Nephron (organoid): ENCODE measurements around the gene TMBIM4.

Experiments used
- H3K27ac Mint-ChIP-seq, 3 experiments: 2 replicates each; pipeline ENCODE4 v1.8.0; 2020; ENCODE audit warnings: mixed read lengths in 3 of 3, mild to moderate bottlenecking in 2 of 3, moderate library complexity in 1 of 3
- H3K27me3 Mint-ChIP-seq: 2 replicates; pipeline ENCODE4 v1.8.0; 2021; ENCODE audit warnings: low read depth, mild to moderate bottlenecking, moderate library complexity, mixed read lengths
- H3K36me3 Mint-ChIP-seq: 2 replicates; pipeline ENCODE4 v1.8.0; 2020; ENCODE audit warnings: low read depth, mixed read lengths
- H3K4me1 Mint-ChIP-seq: 2 replicates; pipeline ENCODE4 v1.8.0; 2020; ENCODE audit warnings: mixed read lengths
- H3K4me3 Mint-ChIP-seq, 3 experiments: 2 replicates each; pipeline ENCODE4 v1.8.0; 2020; ENCODE audit warnings: mild to moderate bottlenecking in 3 of 3, mixed read lengths in 3 of 3, moderate library complexity in 2 of 3
- H3K9me3 Mint-ChIP-seq: 2 replicates; pipeline ENCODE4 v1.8.0; 2020; ENCODE audit warnings: mixed read lengths
- CTCF ChIP-seq, 3 experiments: fragments of 200-600 bp; sonication (generic); IDR thresholded peaks; one replicate each; pipeline ENCODE4 v1.5.0; 2021; ENCODE audit warnings: antibody characterized with exemption in 3 of 3; ENCODE audit not compliant: unreplicated experiment in 3 of 3

TMBIM4 gene

GRCh38 chr12:66194122-66194521 lies 24.3 kb upstream of the TMBIM4 start:
- H3K9me3 Mint-ChIP-seq = no peaks in the 10 kb centered on the region
- no peaks in the 10 kb centered on the region for H3K36me3 Mint-ChIP-seq
- no peak overlapping the region for H3K27ac Mint-ChIP-seq
- H3K4me1 Mint-ChIP-seq = peaks cover 9% of the 10 kb centered on the region
- TF ChIP-seq CTCF (IDR thresholded peaks at IDR 0.05; ENCODE audit: unreplicated experiment in 3 of 3) = no peak
- no peak overlapping the region for H3K4me3 Mint-ChIP-seq
- H3K27me3 Mint-ChIP-seq = peaks cover 7% of the 10 kb centered on the region

GRCh38 chr12:66191547-66192126 lies 21.8 kb upstream of the TMBIM4 start:
- H3K36me3 Mint-ChIP-seq = no peaks in the 10 kb centered on the region
- H3K4me3 Mint-ChIP-seq = no peak overlapping the region
- peaks cover 24% of the 10 kb centered on the region for H3K27me3 Mint-ChIP-seq
- H3K4me1 Mint-ChIP-seq = no peaks in the 10 kb centered on the region
- no peaks in the 10 kb centered on the region for H3K9me3 Mint-ChIP-seq
- no peak for TF ChIP-seq CTCF (IDR thresholded peaks at IDR 0.05; ENCODE audit: unreplicated experiment in 3 of 3)
- H3K27ac Mint-ChIP-seq = no peak overlapping the region

GRCh38 chr12:66190519-66191370 lies 20.9 kb upstream of the TMBIM4 start:
- H3K36me3 Mint-ChIP-seq = no peaks in the 10 kb centered on the region
- peaks cover 24% of the 10 kb centered on the region for H3K27me3 Mint-ChIP-seq
- H3K27ac Mint-ChIP-seq = no peak overlapping the region
- no peak for TF ChIP-seq CTCF (IDR thresholded peaks at IDR 0.05; ENCODE audit: unreplicated experiment in 3 of 3)
- no peak overlapping the region for H3K4me3 Mint-ChIP-seq
- no peaks in the 10 kb centered on the region for H3K9me3 Mint-ChIP-seq
- no peaks in the 10 kb centered on the region for H3K4me1 Mint-ChIP-seq

GRCh38 chr12:66189889-66190288 lies 20.1 kb upstream of the TMBIM4 start:
- peaks cover 29% of the 10 kb centered on the region for H3K27me3 Mint-ChIP-seq
- no peaks in the 10 kb centered on the region for H3K36me3 Mint-ChIP-seq
- no peaks in the 10 kb centered on the region for H3K4me1 Mint-ChIP-seq
- H3K9me3 Mint-ChIP-seq = peaks cover 2% of the 10 kb centered on the region
- no peak for TF ChIP-seq CTCF (IDR thresholded peaks at IDR 0.05; ENCODE audit: unreplicated experiment in 3 of 3)
- H3K27ac Mint-ChIP-seq = no peak overlapping the region
- peak overlapping the region in 1 of 3 experiments; percentile 47 for H3K4me3 Mint-ChIP-seq

DNA sequence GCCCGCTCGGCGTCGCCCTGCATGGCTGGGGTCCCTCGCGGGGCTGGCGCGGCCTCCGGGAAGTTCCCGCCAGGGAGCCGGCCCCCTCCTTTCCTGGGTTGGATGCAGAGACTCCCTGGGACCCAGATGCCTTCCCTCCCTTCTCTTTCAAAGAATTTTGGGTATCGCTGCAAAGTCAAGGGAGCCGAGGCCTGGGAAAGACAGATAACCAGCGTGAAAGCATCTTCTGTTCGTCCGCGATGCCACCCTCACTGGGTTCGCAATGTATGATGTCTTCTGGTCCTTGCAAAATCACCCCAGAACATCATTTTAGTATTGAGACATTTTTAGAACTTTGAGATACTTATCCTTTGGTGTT lies 19.7 kb upstream of the TMBIM4 start:
- Mint-ChIP-seq H3K4me1 (no peaks in the 10 kb centered on the region), H3K9me3 (peaks cover 5% of the 10 kb centered on the region), H3K27ac (no peak overlapping the region), H3K4me3 (peak overlapping the region; percentile 43 to 49 (median 47)), H3K27me3 (peaks cover 31% of the 10 kb centered on the region), H3K36me3 (no peaks in the 10 kb centered on the region)
- TF ChIP-seq CTCF (IDR thresholded peaks at IDR 0.05; ENCODE audit: unreplicated experiment in 3 of 3) = no peak
